DOHH2 (cell line): ENCODE results near the gene WDR91.

Experiments
- H3F3A ChIP-seq: fragments of 200-600 bp; sonication (generic), shearing (Covaris generic); 2 replicates; pipeline ENCODE4 v1.6.0; 2016; ENCODE audit warnings: antibody characterized with exemption, mild to moderate bottlenecking; ENCODE audit not compliant: control insufficient read depth, insufficient read depth
- H3K27ac ChIP-seq: fragments of 200-600 bp; sonication (generic); 2 replicates; pipeline ENCODE4 v1.5.1; 2014; ENCODE audit warnings: low read depth, mild to moderate bottlenecking, low read length, moderate library complexity
- H3K27me3 ChIP-seq: fragments of 200-600 bp; sonication (generic); 2 replicates; pipeline ENCODE4 v1.6.1; 2014; ENCODE audit warnings: mild to moderate bottlenecking, low read length, mixed read lengths; ENCODE audit not compliant: control insufficient read depth
- H3K36me3 ChIP-seq: fragments of 200-600 bp; sonication (generic); 2 replicates; pipeline ENCODE4 v1.6.1; 2014; ENCODE audit warnings: mild to moderate bottlenecking, low read length, moderate library complexity, mixed read lengths; ENCODE audit not compliant: control insufficient read depth
- H3K4me1 ChIP-seq: fragments of 200-600 bp; sonication (generic); 2 replicates; pipeline ENCODE4 v1.6.1; 2014; ENCODE audit warnings: mild to moderate bottlenecking, low read length, mixed read lengths; ENCODE audit not compliant: control insufficient read depth
- H3K4me2 ChIP-seq: fragments of 200-600 bp; sonication (generic); 2 replicates; pipeline ENCODE4 v1.6.0; 2014; ENCODE audit warnings: mild to moderate bottlenecking, low read length, moderate library complexity
- H3K4me3 ChIP-seq: fragments of 200-600 bp; sonication (generic); 2 replicates; pipeline ENCODE4 v1.5.1; 2014; ENCODE audit warnings: mild to moderate bottlenecking, low read length, mixed read lengths
- H3K79me2 ChIP-seq: fragments of 200-600 bp; sonication (generic); 2 replicates; pipeline ENCODE4 v1.6.1; 2014; ENCODE audit warnings: mild to moderate bottlenecking, low read length, mixed read lengths; ENCODE audit not compliant: control insufficient read depth
- H3K9me2 ChIP-seq: fragments of 200-600 bp; sonication (generic); replicated peaks from 2 replicates; pipeline ENCODE4 v1.6.1; 2014; ENCODE audit warnings: mild to moderate bottlenecking, low read length, mixed read lengths; ENCODE audit not compliant: control insufficient read depth
- H3K9me3 ChIP-seq: fragments of 200-600 bp; sonication (generic); 2 replicates; pipeline ENCODE4 v1.6.1; 2014; ENCODE audit warnings: antibody characterized with exemption, low read length, mixed read lengths; ENCODE audit not compliant: control insufficient read depth, insufficient read depth
- H4K20me1 ChIP-seq: fragments of 200-600 bp; sonication (generic); 2 replicates; pipeline ENCODE4 v1.6.0; 2014; ENCODE audit warnings: low read depth, mild to moderate bottlenecking, antibody characterized with exemption, low read length, moderate library complexity; ENCODE audit not compliant: control insufficient read depth, insufficient read depth
- CTCF ChIP-seq: fragments of 200-600 bp; sonication (generic); IDR thresholded peaks from one replicate; pipeline ENCODE4 v1.5.1; 2014; ENCODE audit warnings: antibody characterized with exemption, mild to moderate bottlenecking, low read depth, low read length; ENCODE audit not compliant: poor library complexity, severe bottlenecking
- EZH2phosphoT487 ChIP-seq: fragments of 200-600 bp; sonication (generic); IDR thresholded peaks from 2 replicates; pipeline ENCODE4 v1.6.1; 2017; ENCODE audit warnings: borderline replicate concordance, mild to moderate bottlenecking, antibody characterized with exemption, low read length, moderate library complexity, mixed read lengths

WDR91 gene

GRCh38 chr7:135158874-135159273, 52.5 kb downstream of the WDR91 start:
- H3K79me2 ChIP-seq: no peaks in the 10 kb centered on the region
- H3K4me3 ChIP-seq: no peak overlapping the region
- no peak for TF ChIP-seq EZH2phosphoT487
- no peak for TF ChIP-seq CTCF
- H3K4me1 ChIP-seq: peaks cover 27% of the 10 kb centered on the region
- peaks cover 43% of the 10 kb centered on the region for H3K9me3 ChIP-seq
- no peak overlapping the region for H3K4me2 ChIP-seq
- no peaks in the 10 kb centered on the region for H3K9me2 ChIP-seq
- peaks cover 6% of the 10 kb centered on the region for H3F3A ChIP-seq
- H3K36me3 ChIP-seq: peaks cover 28% of the 10 kb centered on the region
- no peaks in the 10 kb centered on the region for H3K27me3 ChIP-seq
- H4K20me1 ChIP-seq: no peaks in the 10 kb centered on the region
- H3K27ac ChIP-seq: no peak overlapping the region

GRCh38 chr7:135158141-135158655, 53.1 kb downstream of the WDR91 start:
- H3K27me3 ChIP-seq: no peaks in the 10 kb centered on the region
- no peaks in the 10 kb centered on the region for H4K20me1 ChIP-seq
- peaks cover 6% of the 10 kb centered on the region for H3F3A ChIP-seq
- H3K36me3 ChIP-seq: peaks cover 25% of the 10 kb centered on the region
- no peak overlapping the region for H3K4me2 ChIP-seq
- H3K4me1 ChIP-seq: peaks cover 27% of the 10 kb centered on the region
- no peak overlapping the region for H3K4me3 ChIP-seq
- no peaks in the 10 kb centered on the region for H3K79me2 ChIP-seq
- no peaks in the 10 kb centered on the region for H3K9me2 ChIP-seq
- H3K9me3 ChIP-seq: peaks cover 43% of the 10 kb centered on the region
- H3K27ac ChIP-seq: no peak overlapping the region
- TF ChIP-seq CTCF (no peak), EZH2phosphoT487 (no peak)

- no peak overlapping the region for H3K4me2 ChIP-seq
- no peak overlapping the region for H3K4me3 ChIP-seq
- peaks cover 7% of the 10 kb centered on the region for H3K36me3 ChIP-seq
- H3K27ac ChIP-seq: no peak overlapping the region
- no peaks in the 10 kb centered on the region for H3K27me3 ChIP-seq
- H3K4me1 ChIP-seq: peaks cover 19% of the 10 kb centered on the region
- H3K9me3 ChIP-seq: peaks cover 28% of the 10 kb centered on the region
- no peaks in the 10 kb centered on the region for H3F3A ChIP-seq
- no peaks in the 10 kb centered on the region for H3K79me2 ChIP-seq
- no peaks in the 10 kb centered on the region for H3K9me2 ChIP-seq
- H4K20me1 ChIP-seq: no peaks in the 10 kb centered on the region
- no peak for TF ChIP-seq EZH2phosphoT487
- TF ChIP-seq CTCF: no peak
Observed at GRCh38 chr7:135156290-135156689, 55.0 kb downstream of the WDR91 start.

- H3K9me3 ChIP-seq: peaks cover 28% of the 10 kb centered on the region
- no peaks in the 10 kb centered on the region for H4K20me1 ChIP-seq
- TF ChIP-seq EZH2phosphoT487: no peak
- no peak for TF ChIP-seq CTCF
- no peak overlapping the region for H3K4me3 ChIP-seq
- H3K4me2 ChIP-seq: no peak overlapping the region
- no peaks in the 10 kb centered on the region for H3K27me3 ChIP-seq
- H3K9me2 ChIP-seq: no peaks in the 10 kb centered on the region
- no peaks in the 10 kb centered on the region; the same call in 1 of the 2 replicates for H3K36me3 ChIP-seq
- no peaks in the 10 kb centered on the region for H3F3A ChIP-seq
- H3K79me2 ChIP-seq: no peaks in the 10 kb centered on the region
- H3K27ac ChIP-seq: no peak overlapping the region
- H3K4me1 ChIP-seq: peaks cover 3% of the 10 kb centered on the region
Observed at GRCh38 chr7:135154734-135155133, 56.6 kb downstream of the WDR91 start.
